Endothelial cell of umbilical vein (primary cell): Measurements from ENCODE around the gene C4orf50.

Source experiments
- POLR2AphosphoS5 ChIP-seq: IDR thresholded peaks from 2 replicates; pipeline ENCODE4 v1.6.1; 2012; ENCODE audit warnings: low read depth, mild to moderate bottlenecking, control low read depth, low read length, moderate library complexity; ENCODE audit not compliant: insufficient read depth
- TF ChIP-seq, protein P1 (sequence below), 2 donors: IDR thresholded peaks; 1 replicate in 1 of 2; 2 replicates in 1 of 2; pipeline ENCODE4 v1.5.1; 2011; ENCODE audit warnings: low read length in 2 of 2, mild to moderate bottlenecking in 2 of 2, moderate library complexity in 2 of 2, control low read depth in 1 of 2, inconsistent platforms in 1 of 2, low read depth in 1 of 2; ENCODE audit not compliant: insufficient read depth in 1 of 2; ENCODE audit errors: extremely low read depth in 1 of 2

DNA sequence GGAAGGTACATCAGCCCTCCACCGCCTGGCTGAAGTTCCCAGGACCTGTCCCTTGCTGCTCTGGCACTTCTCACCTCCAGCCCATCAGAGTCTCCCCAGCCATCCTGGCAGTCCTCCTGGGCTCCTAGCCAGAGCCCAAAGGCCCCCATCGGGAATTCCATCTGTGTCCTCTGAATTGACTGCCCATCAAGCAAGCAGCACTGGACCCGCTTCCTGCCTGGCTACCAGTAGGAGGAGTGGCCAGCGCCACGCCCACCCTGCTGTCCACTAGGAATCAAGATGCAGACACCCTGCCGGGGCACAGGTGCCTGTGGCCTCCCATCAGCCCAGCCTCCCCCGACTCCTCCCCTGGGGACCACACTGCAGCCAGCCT, 47.2 kb downstream of the C4orf50 start:
- TF ChIP-seq, protein P1, sequence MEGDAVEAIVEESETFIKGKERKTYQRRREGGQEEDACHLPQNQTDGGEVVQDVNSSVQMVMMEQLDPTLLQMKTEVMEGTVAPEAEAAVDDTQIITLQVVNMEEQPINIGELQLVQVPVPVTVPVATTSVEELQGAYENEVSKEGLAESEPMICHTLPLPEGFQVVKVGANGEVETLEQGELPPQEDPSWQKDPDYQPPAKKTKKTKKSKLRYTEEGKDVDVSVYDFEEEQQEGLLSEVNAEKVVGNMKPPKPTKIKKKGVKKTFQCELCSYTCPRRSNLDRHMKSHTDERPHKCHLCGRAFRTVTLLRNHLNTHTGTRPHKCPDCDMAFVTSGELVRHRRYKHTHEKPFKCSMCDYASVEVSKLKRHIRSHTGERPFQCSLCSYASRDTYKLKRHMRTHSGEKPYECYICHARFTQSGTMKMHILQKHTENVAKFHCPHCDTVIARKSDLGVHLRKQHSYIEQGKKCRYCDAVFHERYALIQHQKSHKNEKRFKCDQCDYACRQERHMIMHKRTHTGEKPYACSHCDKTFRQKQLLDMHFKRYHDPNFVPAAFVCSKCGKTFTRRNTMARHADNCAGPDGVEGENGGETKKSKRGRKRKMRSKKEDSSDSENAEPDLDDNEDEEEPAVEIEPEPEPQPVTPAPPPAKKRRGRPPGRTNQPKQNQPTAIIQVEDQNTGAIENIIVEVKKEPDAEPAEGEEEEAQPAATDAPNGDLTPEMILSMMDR (IDR thresholded peaks at IDR 0.05; ENCODE audit: extremely low read depth in 1 of 2, insufficient read depth in 1 of 2, low read depth in 1 of 2, low read length in 2 of 2): no peak
- no peak for TF ChIP-seq POLR2AphosphoS5
